Stomach (tissue), 9 donors: Measurements from ENCODE around the gene C1orf52. TPM values are rescaled to one million over a fixed set of nuclear protein-coding genes. Genes with fewer than 3 reads are reported as not detected.

Experiments
- DNase-seq, 2 donors: peaks; one replicate each; pipeline versions ENCODE4 v3.0.0 to v3.0.0-alpha.2; 2013 to 2019
- H3K27ac ChIP-seq, 5 donors: fragments of 200-600 bp in 4 of 5; sonication (generic) in 4 of 5; one replicate each; pipeline ENCODE4 v1.5.1; 2013 to 2019; ENCODE audit warnings: mild to moderate bottlenecking in 1 of 5, moderate library complexity in 1 of 5
- H3K27me3 ChIP-seq, 3 donors: fragments of 200-600 bp; sonication (generic); one replicate each; pipeline ENCODE4 v1.5.1; 2017 to 2019; ENCODE audit warnings: mixed run types in 1 of 3
- H3K36me3 ChIP-seq, 4 donors: fragments of 200-600 bp; sonication (generic); 1 replicate in 3 of 4; 2 replicates in 1 of 4; pipeline ENCODE4 v1.5.1; 2016 to 2019
- H3K4me1 ChIP-seq, 4 donors: fragments of 200-600 bp; sonication (generic); one replicate each; pipeline ENCODE4 v1.5.1; 2016 to 2019
- H3K4me3 ChIP-seq, 4 donors: fragments of 200-600 bp; sonication (generic) in 3 of 4; one replicate each; pipeline ENCODE4 v1.5.1; 2016 to 2019; ENCODE audit warnings: mild to moderate bottlenecking in 1 of 4
- H3K9me3 ChIP-seq, 4 donors: fragments of 200-600 bp; sonication (generic); one replicate each; pipeline ENCODE4 v1.5.1; 2016 to 2019
- EP300 ChIP-seq: sonication (generic); formaldehyde crosslinking; IDR thresholded peaks from one replicate; pipeline ENCODE4 v1.6.1; 2017; ENCODE audit warnings: antibody characterized with exemption
- POLR2A ChIP-seq, 4 donors: fragments of 450-650 bp; IDR thresholded peaks; one replicate each; pipeline ENCODE4 v1.6.1; 2016; ENCODE audit warnings: antibody characterized with exemption in 4 of 4, control low read depth in 2 of 4, mild to moderate bottlenecking in 1 of 4, moderate library complexity in 1 of 4
- POLR2AphosphoS5 ChIP-seq, 3 donors: sonication (generic); formaldehyde crosslinking; IDR thresholded peaks; one replicate each; pipeline ENCODE4 v1.6.1; 2016; ENCODE audit warnings: antibody characterized with exemption in 3 of 3
- WGBS, 5 donors: extraction: QIAGEN DNeasy Blood & Tissue Kit in 3 of 5; methylation state at CpG; one replicate each; pipeline versions ENCODE4 v1.1.5 to v1.1.7; 2013 to 2018; 5-methylcytosine and 5-hydroxymethylcytosine counted together
- intact Hi-C: fragments of 100-400 bp; cut with DNase I; formaldehyde crosslinking; loops from one replicate; pipeline ENCODE4 v1.15.1; 2023; ENCODE audit warnings: low total_unique reads
- polyA plus RNA-seq, 3 donors: library from polyadenylated mRNA; stranded (reverse); fragments of 200-250 nt; gene quantifications; one replicate each; pipeline ENCODE4 v1.2.3, GENCODE V29; 2013
- total RNA-seq, 5 donors: library from RNA; depleted of rRNA; stranded (reverse); fragments of >200 nt; gene quantifications; one replicate each; pipeline versions ENCODE4 v1.1.0 to v1.2.3, GENCODE V29; 2014 to 2016
- TF ChIP-seq, protein P1 (sequence below), 7 experiments: fragments of 450-650 bp in 4 of 7; fragments of 200-600 bp in 3 of 7; sonication (generic) in 3 of 7; IDR thresholded peaks; one replicate each; pipeline ENCODE4 v1.5.1; 2016 to 2019; ENCODE audit warnings: antibody characterized with exemption in 7 of 7, control low read depth in 2 of 7, mild to moderate bottlenecking in 1 of 7
- donor health status: healthy with polysubstance abuse.
- donor health status: Bipolar disorder and iron deficiency.
- donor health status: healthy.

C1orf52 gene
- total and polyA plus RNA-seq, 8 donors, result 5.8 to 39.3 (median 14.4) TPM

DNA sequence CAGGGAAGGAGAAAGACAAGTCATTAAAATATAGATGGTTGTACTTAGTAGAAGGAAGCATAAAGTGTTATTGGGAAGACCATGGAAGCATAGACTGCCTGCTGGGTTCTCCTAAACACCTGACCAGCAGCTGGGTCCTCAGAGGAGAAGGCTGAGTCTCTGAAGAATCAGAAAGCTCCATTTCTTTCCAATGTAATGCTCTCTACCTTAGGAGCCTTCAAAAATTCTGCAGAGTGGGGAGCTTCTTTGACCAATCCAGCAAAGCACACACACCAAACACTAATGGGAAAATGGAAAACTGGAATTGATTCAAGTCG, 38.0 kb upstream of the C1orf52 start:
- 6 to 18% (median 14%) methylated on average over 1 of the region's 1 CpG for WGBS, 5 donors
- TF ChIP-seq POLR2AphosphoS5 (IDR thresholded peaks at IDR 0.05), result no peak
- Histone ChIP-seq H3K27ac (peak overlapping the region; percentile 73 to 91 (median 80)), H3K36me3 (no peaks in the 10 kb centered on the region), H3K27me3 (no peaks in the 10 kb centered on the region), H3K4me1 (peaks cover 11 to 31% (median 23%) of the 10 kb centered on the region in 4 donors), H3K4me3 (peak overlapping the region in 1 of 4 donors; percentile 14), H3K9me3 (no peaks in the 10 kb centered on the region)
- DNase-seq, result no peak
- intact Hi-C loops, result no loop called here

DNA sequence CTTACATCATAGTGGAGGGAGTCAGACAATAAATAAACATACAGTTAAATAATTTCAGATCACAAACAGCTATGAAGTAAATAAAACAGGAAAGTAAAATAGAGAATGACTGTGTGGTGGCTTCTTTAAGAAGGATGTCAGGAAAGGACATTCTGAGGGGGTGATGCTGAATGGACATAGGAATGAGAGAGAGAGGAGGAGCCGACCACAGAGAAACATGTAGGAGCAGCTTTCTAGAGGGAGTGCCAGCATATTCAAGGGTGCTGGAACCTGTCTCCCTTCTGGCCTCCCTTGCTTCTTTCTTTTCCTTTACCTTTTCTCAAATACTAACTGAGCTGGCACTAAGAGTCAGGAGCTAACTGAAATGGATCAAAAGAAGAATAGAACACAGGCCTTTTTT, 37.5 kb upstream of the C1orf52 start:
- H3K9me3 ChIP-seq, result no peaks in the 10 kb centered on the region
- no peaks in the 10 kb centered on the region for H3K36me3 ChIP-seq
- DNase-seq, result no peak
- no peaks in the 10 kb centered on the region for H3K27me3 ChIP-seq
- TF ChIP-seq POLR2A (IDR thresholded peaks at IDR 0.05) (no peak), POLR2AphosphoS5 (IDR thresholded peaks at IDR 0.05) (no peak), EP300 (no peak)
- TF ChIP-seq, protein P1, sequence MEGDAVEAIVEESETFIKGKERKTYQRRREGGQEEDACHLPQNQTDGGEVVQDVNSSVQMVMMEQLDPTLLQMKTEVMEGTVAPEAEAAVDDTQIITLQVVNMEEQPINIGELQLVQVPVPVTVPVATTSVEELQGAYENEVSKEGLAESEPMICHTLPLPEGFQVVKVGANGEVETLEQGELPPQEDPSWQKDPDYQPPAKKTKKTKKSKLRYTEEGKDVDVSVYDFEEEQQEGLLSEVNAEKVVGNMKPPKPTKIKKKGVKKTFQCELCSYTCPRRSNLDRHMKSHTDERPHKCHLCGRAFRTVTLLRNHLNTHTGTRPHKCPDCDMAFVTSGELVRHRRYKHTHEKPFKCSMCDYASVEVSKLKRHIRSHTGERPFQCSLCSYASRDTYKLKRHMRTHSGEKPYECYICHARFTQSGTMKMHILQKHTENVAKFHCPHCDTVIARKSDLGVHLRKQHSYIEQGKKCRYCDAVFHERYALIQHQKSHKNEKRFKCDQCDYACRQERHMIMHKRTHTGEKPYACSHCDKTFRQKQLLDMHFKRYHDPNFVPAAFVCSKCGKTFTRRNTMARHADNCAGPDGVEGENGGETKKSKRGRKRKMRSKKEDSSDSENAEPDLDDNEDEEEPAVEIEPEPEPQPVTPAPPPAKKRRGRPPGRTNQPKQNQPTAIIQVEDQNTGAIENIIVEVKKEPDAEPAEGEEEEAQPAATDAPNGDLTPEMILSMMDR (IDR thresholded peaks at IDR 0.05), result no peak
- H3K4me1 ChIP-seq, result peaks cover 11 to 31% (median 23%) of the 10 kb centered on the region in 4 donors
- peak overlapping the region; percentile 73 to 91 (median 80) for H3K27ac ChIP-seq
- 33 to 44% (median 41%) methylated on average over 1 of the region's 1 CpG for whole genome bisulfite sequencing, 5 donors
- intact Hi-C loops, result no loop called here
- no peak overlapping the region for H3K4me3 ChIP-seq

DNA sequence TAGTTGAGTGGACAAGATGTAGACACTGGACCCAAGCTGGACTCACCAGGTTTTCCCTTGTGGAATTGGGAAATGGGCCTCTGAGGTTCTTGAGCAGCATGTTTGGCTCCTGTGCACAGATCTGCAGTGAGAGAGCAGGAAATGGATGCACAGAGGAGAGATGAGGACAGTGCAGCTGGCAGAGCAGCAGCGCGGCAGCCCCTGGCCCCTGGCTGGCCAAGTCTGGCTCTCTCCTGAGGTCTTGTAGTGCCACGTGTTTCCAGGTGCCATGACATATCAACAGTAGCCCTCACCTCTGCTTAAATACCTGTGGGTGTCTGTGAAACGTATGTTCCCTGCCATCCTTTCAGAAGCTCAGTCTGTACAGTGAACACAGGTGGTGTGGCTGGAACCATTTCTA, 36.2 kb upstream of the C1orf52 start:
- Histone ChIP-seq H3K4me3 (no peak overlapping the region), H3K27ac (no peak overlapping the region), H3K9me3 (no peaks in the 10 kb centered on the region), H3K36me3 (no peaks in the 10 kb centered on the region), H3K4me1 (peaks cover 11 to 31% (median 23%) of the 10 kb centered on the region in 4 donors), H3K27me3 (no peaks in the 10 kb centered on the region)
- intact Hi-C loops, result no loop called here
- WGBS, 5 donors, result 60 to 96% (median 86%) methylated on average over 2 to 4 of the region's 4 CpGs
- TF ChIP-seq, protein P1 (IDR thresholded peaks at IDR 0.05), result no peak
- TF ChIP-seq POLR2A (IDR thresholded peaks at IDR 0.05) (no peak), EP300 (no peak), POLR2AphosphoS5 (IDR thresholded peaks at IDR 0.05) (no peak)
- no peak for DNase-seq

DNA sequence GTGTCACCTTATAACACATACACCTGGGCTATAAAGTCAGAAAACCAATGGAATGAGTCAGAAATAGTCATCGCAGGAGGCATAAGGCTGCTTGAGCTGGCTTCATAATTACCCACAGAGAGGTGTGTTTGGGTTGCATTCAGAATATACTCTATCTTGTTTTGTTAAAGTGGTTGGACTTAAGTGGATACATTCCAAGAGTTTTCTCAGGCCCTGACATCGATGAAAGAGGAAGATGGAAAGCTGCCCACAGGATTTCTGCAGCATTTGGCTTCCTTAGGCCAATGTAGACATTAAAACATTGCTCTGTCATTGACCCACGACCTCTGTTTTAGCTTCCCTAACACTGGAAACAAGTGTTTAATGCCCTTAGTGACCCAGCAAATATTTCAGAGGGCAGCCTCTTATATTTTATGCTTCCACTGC, 35.6 kb upstream of the C1orf52 start:
- WGBS, 5 donors, result 36 to 44% (median 39%) methylated on average over 3 of the region's 3 CpGs
- intact Hi-C loops, result no loop called here
- no peaks in the 10 kb centered on the region for H3K9me3 ChIP-seq

DNA sequence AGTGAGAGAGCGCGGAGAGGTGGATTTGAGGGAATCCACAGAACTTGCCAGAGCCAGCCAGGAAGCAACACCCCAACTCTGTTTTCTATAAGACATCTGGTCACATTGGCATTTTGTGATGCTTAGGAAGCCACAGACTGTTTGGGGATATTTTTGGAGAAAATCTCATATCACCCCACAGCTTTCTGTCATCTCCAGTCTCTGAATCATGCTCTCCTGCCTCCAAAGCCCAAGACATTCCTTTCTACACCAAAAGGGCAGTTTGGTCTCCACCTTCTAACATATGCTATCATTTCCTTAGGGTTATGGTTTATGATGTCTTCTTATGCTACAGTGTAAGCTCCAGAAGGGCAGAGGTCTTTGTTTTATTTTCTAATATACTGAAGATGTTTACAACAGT, 31.4 kb upstream of the C1orf52 start:
- H3K9me3 ChIP-seq, result no peaks in the 10 kb centered on the region
- H3K36me3 ChIP-seq, result no peaks in the 10 kb centered on the region
- TF ChIP-seq POLR2AphosphoS5 (IDR thresholded peaks at IDR 0.05) (no peak), POLR2A (IDR thresholded peaks at IDR 0.05) (no peak), EP300 (no peak)
- TF ChIP-seq, protein P1 (IDR thresholded peaks at IDR 0.05), result no peak
- DNase-seq, result no peak
- intact Hi-C loops, result no loop called here
- H3K27ac ChIP-seq, result no peak overlapping the region
- H3K4me3 ChIP-seq, result no peak overlapping the region
- H3K27me3 ChIP-seq, result no peaks in the 10 kb centered on the region
- 97 to 100% (median 100%) methylated on average over 2 of the region's 2 CpGs for WGBS, 5 donors
- peaks cover 0 to 8% (median 1%) of the 10 kb centered on the region in 4 donors for H3K4me1 ChIP-seq

More for the DNA sequence above, 35.6 kb upstream of the C1orf52 start:
- peaks cover 11 to 31% (median 24%) of the 10 kb centered on the region in 4 donors for H3K4me1 ChIP-seq
- H3K4me3 ChIP-seq, result no peak overlapping the region
- DNase-seq, result no peak
- no peaks in the 10 kb centered on the region for H3K27me3 ChIP-seq
- no peak overlapping the region for H3K27ac ChIP-seq
- no peak for TF ChIP-seq POLR2A (IDR thresholded peaks at IDR 0.05)
- no peaks in the 10 kb centered on the region for H3K36me3 ChIP-seq
